HCT116 (cell line): ENCODE results near the gene TLX1. TPM values are rescaled to one million over a fixed set of nuclear protein-coding genes. Genes with fewer than 3 reads are reported as not detected.

Source experiments
- ATAC-seq: fragments of 200-7000 bp; cut with Tn5 transposase; 2 replicates; pipeline ENCODE4 v1.9.1; 2020; ENCODE audit warnings: mild to moderate bottlenecking, moderate library complexity
- BruUV-seq: library from RNA; stranded (reverse); fragments of 400-500 nt; replicated peaks from 2 replicates; lab custom pipeline; 2021; lab: Mats Ljungman, UMichigan
- CTCF ChIA-PET: fragments of 300-600 bp; sonication (Branson Sonifier 250); formaldehyde crosslinking; loops from one replicate; lab custom pipeline; 2021; ENCODE audit warnings: antibody characterized with exemption; lab: Charles Lee
- POLR2A ChIA-PET: fragments of 300-600, 350-600 bp; sonication (Branson Sonifier 250); formaldehyde crosslinking; loops from one replicate; lab custom pipeline; 2021; ENCODE audit warnings: antibody characterized with exemption; lab: Charles Lee
- RAD21 ChIA-PET, 2 experiments: fragments of 300-600 bp; sonication (Branson Sonifier 250); formaldehyde crosslinking; loops; one replicate each; lab custom pipeline; 2023; ENCODE audit warnings: low total read pairs in 2 of 2; ENCODE audit not compliant: uncharacterized antibody in 2 of 2, unreplicated experiment in 2 of 2, low non-redundant PET in 1 of 2; lab: Charles Lee
- DNase-seq: peaks from one replicate; pipeline ENCODE4 v3.0.0-alpha.2; 2010; ENCODE audit warnings: low read depth, low spot score
- H2AFZ ChIP-seq: fragments of 200-600 bp; shearing (Covaris generic), sonication (generic); 2 replicates; pipeline ENCODE4 v1.6.1; 2017; ENCODE audit warnings: low read depth, mixed run types, mixed read lengths, antibody characterized with exemption, low read length; ENCODE audit not compliant: poor library complexity, severe bottlenecking
- H3K27ac ChIP-seq: 2 replicates; pipeline ENCODE4 v1.5.1; 2012; ENCODE audit warnings: low read depth, low read length
- H3K27me3 ChIP-seq: fragments of 200-600 bp; sonication (generic); 2 replicates; pipeline ENCODE4 v1.6.1; 2016; ENCODE audit warnings: mixed run types, low read length, mixed read lengths; ENCODE audit not compliant: insufficient read depth
- H3K36me3 ChIP-seq, 2 experiments: fragments of 200-500 bp in 1 of 2; fragments of 200-600 bp in 1 of 2; sonication (Bioruptor generic) in 1 of 2; sonication (generic) in 1 of 2; 2 replicates each; pipeline versions ENCODE4 v1.5.1 to v1.6.1; 2014 to 2016; ENCODE audit warnings: low read length in 2 of 2, inconsistent platforms in 1 of 2, mixed read lengths in 1 of 2, mixed run types in 1 of 2; ENCODE audit not compliant: insufficient read depth in 2 of 2, control insufficient read depth in 1 of 2
- H3K4me1 ChIP-seq, 2 experiments: fragments of 200-600 bp in 1 of 2; sonication (generic) in 1 of 2; 2 replicates each; pipeline versions ENCODE4 v1.5.1 to v1.6.1; 2012 to 2017; ENCODE audit warnings: low read length in 2 of 2, inconsistent platforms in 1 of 2, mild to moderate bottlenecking in 1 of 2, mixed read lengths in 1 of 2, mixed run types in 1 of 2, moderate library complexity in 1 of 2; ENCODE audit not compliant: insufficient read depth in 2 of 2, control insufficient read depth in 1 of 2
- H3K4me2 ChIP-seq: fragments of 200-600 bp; sonication (generic); 2 replicates; pipeline ENCODE4 v1.6.1; 2017; ENCODE audit warnings: mixed run types, low read length, mixed read lengths
- H3K4me3 ChIP-seq, 2 experiments: fragments of 200-600 bp in 1 of 2; sonication (generic) in 1 of 2; replicated peaks in 1 of 2; 2 replicates each; pipeline ENCODE4 v1.5.1; 2011 to 2016; ENCODE audit warnings: low read length in 2 of 2, control low read depth in 1 of 2, low read depth in 1 of 2, mild to moderate bottlenecking in 1 of 2, mixed read lengths in 1 of 2, mixed run types in 1 of 2
- H3K79me2 ChIP-seq: fragments of 200-600 bp; sonication (generic); 2 replicates; pipeline ENCODE4 v1.6.1; 2017; ENCODE audit warnings: mild to moderate bottlenecking, mixed run types, low read length, moderate library complexity, mixed read lengths; ENCODE audit not compliant: insufficient read depth
- H3K9ac ChIP-seq: fragments of 200-600 bp; sonication (generic); 2 replicates; pipeline ENCODE4 v1.6.1; 2016; ENCODE audit warnings: low read length, mixed read lengths
- H3K9me2 ChIP-seq: fragments of 200-600 bp; sonication (generic), shearing (Covaris generic); 2 replicates; pipeline ENCODE4 v1.6.1; 2017; ENCODE audit warnings: mixed run types, mild to moderate bottlenecking, moderate library complexity; ENCODE audit not compliant: insufficient read depth
- H3K9me3 ChIP-seq, 2 experiments: fragments of 200-500 bp in 1 of 2; fragments of 200-600 bp in 1 of 2; sonication (Bioruptor generic) in 1 of 2; sonication (generic) in 1 of 2; 2 replicates each; pipeline ENCODE4 v1.6.1; 2014 to 2017; ENCODE audit warnings: low read length in 2 of 2, mixed read lengths in 2 of 2, inconsistent platforms in 1 of 2, low read depth in 1 of 2, mild to moderate bottlenecking in 1 of 2, mixed run types in 1 of 2, moderate library complexity in 1 of 2; ENCODE audit not compliant: control insufficient read depth in 1 of 2, insufficient read depth in 1 of 2
- H4K20me1 ChIP-seq: fragments of 200-600 bp; sonication (generic), shearing (Covaris generic); 2 replicates; pipeline ENCODE4 v1.6.1; 2017; ENCODE audit warnings: mixed run types, mild to moderate bottlenecking, moderate library complexity; ENCODE audit not compliant: insufficient read depth
- CBX3 ChIP-seq: IDR thresholded peaks from 2 replicates; pipeline ENCODE4 v1.6.1; 2012; ENCODE audit warnings: low read depth
- EZH2phosphoT487 ChIP-seq: fragments of 200-600 bp; IDR thresholded peaks from 2 replicates; pipeline ENCODE4 v1.6.1; 2018; ENCODE audit warnings: antibody characterized with exemption, borderline replicate concordance
- POLR2AphosphoS5 ChIP-seq: IDR thresholded peaks from 2 replicates; pipeline ENCODE4 v1.6.1; 2011; ENCODE audit warnings: mild to moderate bottlenecking, low read depth, low read length, moderate library complexity
- SRF ChIP-seq: IDR thresholded peaks from 2 replicates; pipeline ENCODE4 v1.6.1; 2012; ENCODE audit warnings: low read depth
- ZFX ChIP-seq: fragments of 450-650 bp; IDR thresholded peaks from 2 replicates; pipeline ENCODE4 v1.6.1; 2017
- intact Hi-C: fragments of 100-400 bp; cut with micrococcal nuclease; formaldehyde crosslinking; loops from 2 replicates; pipeline ENCODE4 v1.10.0; 2022
- total RNA-seq: library from RNA; stranded (reverse); gene quantifications from one replicate; pipeline ENCODE4 v1.2.1, GENCODE V29; 2021; ENCODE audit not compliant: unreplicated experiment
- TF ChIP-seq, protein P1 (sequence below): IDR thresholded peaks from 2 replicates; pipeline ENCODE4 v1.6.1; 2012; ENCODE audit warnings: low read depth
- TF ChIP-seq, protein P2 (sequence below), 3 experiments: fragments of 200-600 bp in 1 of 3; sonication (generic) in 1 of 3; IDR thresholded peaks in 2 of 3; conservative IDR thresholded peaks in 1 of 3; 2 replicates each; pipeline ENCODE4 v1.5.1; 2012 to 2017; ENCODE audit warnings: low read depth in 2 of 3, low read length in 2 of 3, antibody characterized with exemption in 1 of 3, borderline replicate concordance in 1 of 3, control low read depth in 1 of 3, mild to moderate bottlenecking in 1 of 3, mixed read lengths in 1 of 3, mixed run types in 1 of 3, moderate library complexity in 1 of 3; ENCODE audit not compliant: insufficient read depth in 1 of 3

The TLX1 gene
- total RNA-seq, 1 experiment from 2014 or later = not detected

DNA sequence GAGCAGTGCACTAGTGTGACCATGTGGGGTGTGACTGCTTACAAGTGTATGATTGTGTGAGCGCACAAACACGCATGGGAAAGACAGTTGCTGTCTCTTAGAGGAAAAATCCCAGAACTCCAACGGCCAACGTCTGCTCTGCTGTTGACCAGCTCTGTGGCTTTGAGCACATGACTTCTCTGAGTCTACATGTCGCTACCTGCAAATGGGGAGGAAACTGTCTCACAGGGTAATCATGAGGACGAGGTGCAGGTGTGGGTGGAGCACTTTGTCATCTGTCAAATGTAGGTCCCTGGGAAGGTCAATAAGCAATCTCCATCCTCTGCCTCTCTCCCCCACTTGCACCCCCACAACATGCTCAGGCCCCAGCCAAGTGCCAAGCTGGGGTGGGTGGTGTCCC lies 31.2 kb upstream of the TLX1 start (continued):
- TF ChIP-seq, protein P1, sequence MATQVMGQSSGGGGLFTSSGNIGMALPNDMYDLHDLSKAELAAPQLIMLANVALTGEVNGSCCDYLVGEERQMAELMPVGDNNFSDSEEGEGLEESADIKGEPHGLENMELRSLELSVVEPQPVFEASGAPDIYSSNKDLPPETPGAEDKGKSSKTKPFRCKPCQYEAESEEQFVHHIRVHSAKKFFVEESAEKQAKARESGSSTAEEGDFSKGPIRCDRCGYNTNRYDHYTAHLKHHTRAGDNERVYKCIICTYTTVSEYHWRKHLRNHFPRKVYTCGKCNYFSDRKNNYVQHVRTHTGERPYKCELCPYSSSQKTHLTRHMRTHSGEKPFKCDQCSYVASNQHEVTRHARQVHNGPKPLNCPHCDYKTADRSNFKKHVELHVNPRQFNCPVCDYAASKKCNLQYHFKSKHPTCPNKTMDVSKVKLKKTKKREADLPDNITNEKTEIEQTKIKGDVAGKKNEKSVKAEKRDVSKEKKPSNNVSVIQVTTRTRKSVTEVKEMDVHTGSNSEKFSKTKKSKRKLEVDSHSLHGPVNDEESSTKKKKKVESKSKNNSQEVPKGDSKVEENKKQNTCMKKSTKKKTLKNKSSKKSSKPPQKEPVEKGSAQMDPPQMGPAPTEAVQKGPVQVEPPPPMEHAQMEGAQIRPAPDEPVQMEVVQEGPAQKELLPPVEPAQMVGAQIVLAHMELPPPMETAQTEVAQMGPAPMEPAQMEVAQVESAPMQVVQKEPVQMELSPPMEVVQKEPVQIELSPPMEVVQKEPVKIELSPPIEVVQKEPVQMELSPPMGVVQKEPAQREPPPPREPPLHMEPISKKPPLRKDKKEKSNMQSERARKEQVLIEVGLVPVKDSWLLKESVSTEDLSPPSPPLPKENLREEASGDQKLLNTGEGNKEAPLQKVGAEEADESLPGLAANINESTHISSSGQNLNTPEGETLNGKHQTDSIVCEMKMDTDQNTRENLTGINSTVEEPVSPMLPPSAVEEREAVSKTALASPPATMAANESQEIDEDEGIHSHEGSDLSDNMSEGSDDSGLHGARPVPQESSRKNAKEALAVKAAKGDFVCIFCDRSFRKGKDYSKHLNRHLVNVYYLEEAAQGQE = no peak
- TF ChIP-seq SRF = no peak

DNA sequence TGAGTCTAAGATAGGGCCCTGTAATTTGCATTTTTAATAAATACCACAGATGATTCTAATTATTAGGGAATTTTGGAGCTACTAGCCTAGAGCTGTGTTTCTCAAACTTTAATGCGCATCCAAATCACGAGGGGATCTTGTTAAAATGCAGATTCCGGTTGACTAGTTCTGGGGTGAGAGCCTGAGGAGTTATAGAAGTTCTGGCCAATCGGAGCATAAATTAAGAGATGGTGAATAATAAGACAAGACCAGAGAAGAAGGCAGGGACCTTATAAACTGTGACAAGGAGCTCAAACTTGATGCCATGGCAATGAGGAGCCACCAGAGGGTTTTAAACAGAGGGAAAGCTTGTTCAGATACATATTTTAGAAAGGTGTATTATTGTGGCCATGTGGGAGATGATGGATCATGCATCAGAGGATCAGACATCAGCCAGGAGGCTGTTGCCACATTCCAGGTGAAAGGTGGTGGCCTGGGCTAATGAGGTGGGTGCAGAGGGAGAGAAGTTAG lies 29.7 kb upstream of the TLX1 start:
- Histone ChIP-seq H3K4me1 (no peaks in the 10 kb centered on the region), H3K27ac (no peak overlapping the region), H3K27me3 (peaks cover 6% of the 10 kb centered on the region; the same call in 1 of the 2 replicates), H3K9ac (no peak overlapping the region), H3K9me2 (no peaks in the 10 kb centered on the region), H2AFZ (no peak overlapping the region), H3K36me3 (no peaks in the 10 kb centered on the region), H3K79me2 (no peaks in the 10 kb centered on the region), H3K9me3 (no peaks in the 10 kb centered on the region), H4K20me1 (no peaks in the 10 kb centered on the region), H3K4me2 (no peak overlapping the region), H3K4me3 (no peak overlapping the region)
- DNase-seq (no peak), ATAC-seq (peak; percentile 53; the same call in 1 of the 2 replicates)
- intact Hi-C loops = no loop called here
- BruUV-seq = no TSS peak
- ChIA-PET POLR2A (no interaction called here), CTCF (interaction anchor here (0.6 to 2.2 kb wide), 6 partner anchors 10 to 58 kb away, joined by 3 to 33 read pairs (median 4); no protein-coding TSS in a partner anchor), RAD21 (interaction anchor here (0.6 to 1.1 kb wide), 3 partner anchors 41 to 80 kb away, joined by 3 to 5 read pairs (median 3); no protein-coding TSS in a partner anchor)
- TF ChIP-seq EZH2phosphoT487 (no peak), ZFX (no peak), CBX3 (no peak), POLR2AphosphoS5 (no peak)
- TF ChIP-seq, protein P2, sequence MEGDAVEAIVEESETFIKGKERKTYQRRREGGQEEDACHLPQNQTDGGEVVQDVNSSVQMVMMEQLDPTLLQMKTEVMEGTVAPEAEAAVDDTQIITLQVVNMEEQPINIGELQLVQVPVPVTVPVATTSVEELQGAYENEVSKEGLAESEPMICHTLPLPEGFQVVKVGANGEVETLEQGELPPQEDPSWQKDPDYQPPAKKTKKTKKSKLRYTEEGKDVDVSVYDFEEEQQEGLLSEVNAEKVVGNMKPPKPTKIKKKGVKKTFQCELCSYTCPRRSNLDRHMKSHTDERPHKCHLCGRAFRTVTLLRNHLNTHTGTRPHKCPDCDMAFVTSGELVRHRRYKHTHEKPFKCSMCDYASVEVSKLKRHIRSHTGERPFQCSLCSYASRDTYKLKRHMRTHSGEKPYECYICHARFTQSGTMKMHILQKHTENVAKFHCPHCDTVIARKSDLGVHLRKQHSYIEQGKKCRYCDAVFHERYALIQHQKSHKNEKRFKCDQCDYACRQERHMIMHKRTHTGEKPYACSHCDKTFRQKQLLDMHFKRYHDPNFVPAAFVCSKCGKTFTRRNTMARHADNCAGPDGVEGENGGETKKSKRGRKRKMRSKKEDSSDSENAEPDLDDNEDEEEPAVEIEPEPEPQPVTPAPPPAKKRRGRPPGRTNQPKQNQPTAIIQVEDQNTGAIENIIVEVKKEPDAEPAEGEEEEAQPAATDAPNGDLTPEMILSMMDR (IDR thresholded peaks at IDR 0.05 in 2 of 3, conservative IDR thresholded peaks at IDR 0.05 in 1 of 3; ENCODE audit: borderline replicate concordance in 1 of 3, insufficient read depth in 1 of 3, low read depth in 2 of 3, low read length in 2 of 3) = 0 out of 6 replicates have a peak, but pooled peaks of 1 of the 3 experiments have one; percentile 8
